Measurements from ENCODE around the gene FAT1.

GRCh38 chr4:186604124-186604807, 119.4 kb downstream of the FAT1 start:
- TF ChIP-seq CTCF (conservative IDR thresholded peaks at IDR 0.05 in 1 of 2, IDR thresholded peaks at IDR 0.05 in 1 of 2; ENCODE audit: low read depth in 1 of 2, low read length in 2 of 2), result no peak
- TF ChIP-seq EZH2 (IDR thresholded peaks at IDR 0.05; ENCODE audit: low read length, missing control alignments), result no peak

All from fibroblast of lung (primary cell).